CD4-positive, alpha-beta T cell treated with Interferon gamma for 1 hour (primary cell): Measurements from ENCODE around the gene TMEM91.
"Not testable (repeated sequence)": the region's sequence is repeated elsewhere in the genome, so short reads cannot be mapped to it uniquely, and the experiment has no call there.

Experiments
- DNase-seq: peaks from one replicate; pipeline ENCODE4 v3.0.0-alpha.2; 2020

TMEM91 gene

DNA sequence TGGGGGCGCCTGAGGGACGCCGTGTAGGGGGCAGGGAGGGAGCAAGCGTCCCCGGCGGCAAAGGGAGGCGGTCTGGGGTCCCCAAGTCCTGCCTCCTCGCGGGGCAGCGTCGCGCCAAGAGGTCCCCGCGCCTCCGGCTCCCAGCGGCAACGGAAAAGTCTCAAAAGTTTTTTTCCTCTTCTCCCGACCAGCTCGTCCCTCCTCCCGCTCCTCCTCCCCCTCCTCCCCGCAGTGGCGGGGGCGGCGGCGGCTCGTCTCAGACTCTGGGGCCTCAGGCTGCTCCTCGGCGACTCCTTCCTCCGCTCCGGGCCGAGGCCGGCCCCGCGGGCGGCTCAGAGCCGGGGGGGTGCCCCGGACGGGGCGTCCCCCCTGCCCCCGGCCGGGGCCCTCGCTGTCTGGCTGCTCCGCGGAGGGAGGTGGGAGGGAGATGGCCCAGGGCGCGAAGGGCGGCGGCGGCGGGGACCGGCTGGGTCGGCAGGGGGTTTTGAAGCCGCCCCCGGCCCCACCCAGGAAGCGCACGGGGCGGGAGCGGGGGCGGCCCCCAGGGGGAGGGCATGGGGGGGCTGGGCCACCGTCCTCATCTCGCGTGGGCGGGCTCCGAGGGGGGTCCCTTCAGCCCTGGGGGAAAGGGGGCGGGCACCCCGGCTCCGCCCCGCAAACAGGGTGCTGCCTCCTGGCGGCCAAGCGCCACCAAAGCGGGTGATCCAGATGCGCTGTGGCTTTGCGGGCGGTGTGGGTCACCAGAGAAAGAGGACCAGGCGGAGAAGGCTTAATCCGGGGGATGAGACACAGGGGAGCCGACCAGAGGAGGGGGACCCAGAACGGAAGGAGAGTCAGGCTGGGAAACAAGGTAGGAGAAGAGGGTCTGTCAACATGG, 22.6 kb upstream of the TMEM91 start, which contains the start of gene TGFB1:
Gene TGFB1 (minus strand): TSS at position 457 of the 877 bp plus-strand sequence. CDS start 878 bp downstream, outside the sequence.
- DNase-seq: peak; percentile 96

DNA sequence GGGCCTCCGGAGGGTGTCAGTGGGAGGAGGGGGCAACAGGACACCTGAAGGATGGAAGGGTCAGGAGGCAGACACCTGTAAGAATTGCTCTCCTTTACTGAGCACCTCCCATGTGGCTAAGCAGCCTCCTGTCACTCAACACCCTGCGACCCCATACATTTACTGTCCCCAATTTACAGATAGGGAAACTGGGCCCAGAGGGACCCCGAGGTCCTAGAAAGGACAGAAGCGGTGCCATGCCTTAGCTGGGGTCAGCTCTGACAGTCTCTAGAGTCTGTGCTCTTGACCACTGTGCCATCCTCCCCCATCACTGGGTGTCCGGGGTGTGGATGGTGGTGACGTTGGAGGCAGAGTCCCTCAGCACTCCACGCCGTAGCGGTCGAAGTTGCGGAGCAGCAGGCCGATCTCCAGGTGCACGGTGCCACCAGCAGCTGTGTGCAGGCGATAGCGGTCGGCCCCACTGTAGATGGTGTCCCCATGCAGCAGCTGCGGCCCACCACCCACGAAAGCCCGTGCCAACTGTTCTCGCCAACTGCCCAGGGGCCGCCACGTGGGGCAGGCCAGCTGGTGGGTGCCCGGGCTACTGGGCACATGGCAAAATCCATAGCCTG, 21.9 kb upstream of the TMEM91 start:
- no peak for DNase-seq

DNA sequence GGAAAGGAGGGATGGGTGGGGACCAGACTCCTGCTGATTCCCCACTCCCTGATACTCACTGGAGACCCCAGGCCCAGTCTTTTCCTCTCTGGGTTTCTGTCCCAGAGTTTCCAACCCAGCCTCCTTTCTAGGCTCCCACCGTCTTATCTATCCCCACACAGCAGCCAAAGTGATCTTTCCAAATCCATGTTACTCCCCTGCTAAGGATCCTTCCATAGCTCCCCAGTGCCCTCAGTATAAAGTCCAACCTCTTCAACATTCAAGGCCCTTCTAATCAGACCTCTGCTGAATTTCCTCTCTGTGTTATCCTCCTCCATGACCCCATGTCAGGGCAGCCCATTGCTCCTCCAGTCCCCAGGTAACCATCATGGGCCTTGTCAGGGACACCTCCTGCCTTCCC, 21.3 kb upstream of the TMEM91 start:
- DNase-seq: no peak

DNA sequence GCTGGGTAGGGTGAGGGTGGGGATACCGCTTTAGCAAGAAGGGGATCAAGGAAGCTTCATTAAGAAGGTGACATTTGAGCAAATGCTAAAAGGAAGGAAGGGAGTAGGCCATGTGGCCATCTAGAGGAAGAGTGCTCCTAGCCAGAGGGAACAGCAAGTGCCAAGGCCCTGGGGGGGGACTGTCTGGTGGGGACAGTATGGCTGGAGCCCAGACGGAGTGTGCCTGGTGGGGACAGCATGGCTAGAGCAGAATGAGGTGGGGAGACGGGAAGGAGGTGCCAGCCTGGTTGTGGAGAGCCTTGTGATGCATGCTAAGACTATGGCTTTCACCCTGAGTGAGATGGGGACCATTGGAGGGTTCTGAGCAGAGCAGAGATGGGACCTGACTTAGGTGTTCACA, 20.5 kb upstream of the TMEM91 start:
- no peak for DNase-seq

DNA sequence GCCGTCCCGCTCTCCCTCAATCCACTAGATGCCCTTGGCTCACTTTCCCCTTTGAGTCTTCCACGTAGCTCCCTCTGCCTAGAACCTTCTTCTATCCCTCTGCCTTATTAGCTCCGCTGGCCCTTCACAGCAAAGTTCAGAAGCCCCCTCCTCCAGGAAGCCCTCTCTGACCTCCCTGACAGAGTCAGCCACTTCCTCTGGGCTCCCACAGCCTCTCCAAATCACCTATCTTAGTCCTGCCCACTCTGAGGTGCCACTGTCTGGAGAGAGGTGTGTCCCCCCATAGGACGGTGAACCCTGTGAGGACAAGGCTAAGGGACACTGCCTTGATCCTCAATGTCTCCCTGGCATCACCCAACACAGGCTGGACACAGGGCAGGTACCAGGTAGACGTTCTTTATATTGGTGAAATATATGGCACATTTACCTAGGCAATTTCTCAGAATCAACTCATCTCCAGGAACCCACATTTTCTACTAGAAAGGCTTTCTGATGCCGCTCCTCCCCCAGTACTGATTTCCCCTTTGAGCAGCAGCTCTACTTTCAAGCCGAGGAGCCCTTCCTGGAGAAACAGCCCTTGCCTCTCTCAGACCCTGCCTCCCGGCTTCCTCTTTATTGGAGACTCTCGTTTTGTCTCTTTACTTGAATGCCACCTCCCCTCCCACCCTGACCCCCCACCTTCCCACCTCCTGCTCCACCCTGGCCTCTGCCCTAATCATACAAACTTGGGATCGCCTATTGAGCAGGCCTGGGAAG, 19.2 kb upstream of the TMEM91 start:
- peak; percentile 49 for DNase-seq

DNA sequence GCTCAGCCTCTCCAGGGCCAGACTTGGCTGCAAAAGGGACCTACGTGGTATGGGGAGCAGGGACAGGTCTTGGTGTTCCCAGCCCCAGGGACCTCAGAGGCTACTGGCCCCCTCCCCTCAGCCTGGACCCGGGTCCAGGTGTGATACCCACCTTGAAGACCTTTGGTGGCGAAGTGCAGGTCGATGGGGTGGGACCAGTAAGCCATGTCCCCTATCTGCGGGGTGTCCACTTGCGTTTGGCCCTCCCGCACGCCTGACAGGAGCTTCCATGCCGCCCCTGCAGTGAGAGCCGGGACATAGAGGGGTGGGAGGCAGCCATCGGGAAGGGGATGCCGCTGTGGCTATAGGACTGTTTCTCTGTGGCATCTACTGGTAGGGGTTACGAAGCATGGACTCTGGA, 18.6 kb upstream of the TMEM91 start:
- DNase-seq: no peak

DNA sequence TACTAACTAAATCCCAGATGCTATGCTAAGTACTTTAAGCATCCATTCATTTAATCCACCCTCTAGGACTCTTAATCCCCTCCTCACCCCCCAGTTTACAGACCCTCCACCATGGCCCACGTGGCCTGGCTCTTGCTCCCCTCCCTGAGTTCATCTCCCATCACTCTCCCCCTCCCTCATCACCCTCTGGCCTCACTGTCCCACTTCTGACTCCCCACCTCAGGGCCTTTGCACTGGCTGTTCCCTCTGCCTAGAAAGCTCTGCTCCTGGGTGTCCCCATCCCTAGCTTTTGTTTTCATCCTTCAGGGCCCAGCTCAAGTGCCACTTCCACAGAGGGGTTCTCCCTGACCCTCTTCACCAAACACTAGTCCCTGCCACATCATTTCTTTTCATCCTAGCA, 16.6 kb upstream of the TMEM91 start:
- no peak for DNase-seq

DNA sequence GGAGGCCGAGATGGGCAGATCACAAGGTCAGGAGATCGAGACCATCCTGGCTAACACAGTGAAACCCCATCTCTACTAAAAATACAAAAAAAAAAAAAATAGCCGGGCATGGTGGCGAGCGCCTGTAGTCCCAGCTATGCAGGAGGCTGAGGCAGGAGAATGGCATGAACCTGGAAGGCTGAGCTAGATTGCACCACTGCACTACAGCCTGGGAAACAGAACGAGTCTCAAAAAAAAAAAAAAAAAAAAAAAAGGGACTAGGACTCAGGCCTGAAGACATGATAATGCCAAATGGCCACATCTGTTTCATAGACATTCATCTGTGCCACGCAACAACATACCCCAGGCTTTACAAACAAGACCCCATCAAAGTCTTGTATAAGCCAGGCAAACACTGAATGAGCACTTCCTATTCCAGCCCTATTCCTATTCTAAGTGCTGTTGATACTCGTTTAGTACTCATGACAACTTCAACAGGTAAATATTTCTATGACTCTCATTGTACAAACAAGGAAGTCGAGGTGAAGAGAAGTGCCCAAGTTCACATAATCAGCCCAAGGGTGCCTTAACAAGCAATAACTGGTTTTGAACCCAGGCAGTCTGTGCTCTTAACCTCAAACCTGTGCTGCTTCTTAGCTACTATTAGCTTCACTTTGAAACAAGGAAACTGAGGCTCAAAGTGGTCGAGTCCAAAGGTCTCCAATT, 14.0 kb upstream of the TMEM91 start:
- no peak for DNase-seq

DNA sequence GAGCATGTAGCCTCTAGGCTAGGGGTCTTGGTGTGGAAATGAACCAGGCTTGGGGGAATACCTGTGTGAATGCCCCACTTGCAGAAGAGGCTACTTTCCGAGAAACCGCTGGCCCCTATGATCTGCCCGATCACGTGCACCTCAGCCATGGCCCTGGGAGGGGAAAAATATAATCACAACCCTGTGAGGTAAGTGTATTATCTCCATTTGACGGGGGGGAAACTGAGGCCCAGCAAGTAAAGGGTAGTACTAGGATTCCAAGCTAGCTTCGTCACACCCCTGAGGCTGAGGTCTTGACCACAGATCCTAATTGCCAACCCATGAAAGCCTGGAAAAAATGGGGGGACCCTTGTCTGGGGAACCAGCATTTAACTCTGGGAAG, 13.0 kb upstream of the TMEM91 start:
- DNase-seq: no peak

DNA sequence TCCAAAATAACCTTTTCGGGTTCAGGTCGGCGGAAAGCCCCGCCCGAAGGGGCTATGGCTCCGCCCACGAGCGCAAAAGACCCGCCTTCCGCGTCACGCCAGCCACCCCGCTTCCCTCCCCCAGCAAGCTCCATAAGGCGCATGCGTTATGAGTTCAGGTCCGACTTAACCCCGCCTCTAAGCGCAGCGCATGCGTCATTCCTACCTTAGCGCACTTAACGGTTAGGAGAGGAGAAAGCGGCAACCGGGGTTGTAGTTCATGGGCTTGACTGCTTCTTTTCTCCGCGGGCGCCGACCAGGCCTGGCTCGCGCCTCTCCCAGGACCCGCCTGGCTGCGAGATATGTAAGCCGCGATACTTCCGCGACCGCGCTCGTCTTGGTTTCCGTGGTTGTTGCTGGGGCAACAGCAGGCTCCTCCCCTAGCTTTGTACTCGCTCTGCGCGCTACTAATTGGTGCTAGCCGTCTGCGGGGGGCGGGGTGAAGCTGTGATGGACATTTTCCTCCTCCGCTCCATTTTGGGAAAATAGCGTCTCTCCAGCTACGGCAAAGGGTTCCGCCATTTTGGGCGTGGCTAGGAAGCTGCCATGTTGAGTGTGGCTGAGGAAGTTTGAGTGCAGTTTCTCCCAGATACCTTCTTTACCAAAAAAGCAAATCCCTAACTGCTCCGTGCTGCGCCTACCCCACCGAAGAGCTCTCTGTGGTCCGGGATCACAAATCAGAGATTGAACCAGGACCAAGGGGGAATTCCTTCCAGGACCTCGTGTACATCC, 12.4 kb upstream of the TMEM91 start, which contains the start of gene B9D2:
Gene B9D2 (minus strand): TSS at position 397 of the 771 bp plus-strand sequence. CDS start 630 bp downstream, outside the sequence.
- peak; percentile 99 for DNase-seq

DNA sequence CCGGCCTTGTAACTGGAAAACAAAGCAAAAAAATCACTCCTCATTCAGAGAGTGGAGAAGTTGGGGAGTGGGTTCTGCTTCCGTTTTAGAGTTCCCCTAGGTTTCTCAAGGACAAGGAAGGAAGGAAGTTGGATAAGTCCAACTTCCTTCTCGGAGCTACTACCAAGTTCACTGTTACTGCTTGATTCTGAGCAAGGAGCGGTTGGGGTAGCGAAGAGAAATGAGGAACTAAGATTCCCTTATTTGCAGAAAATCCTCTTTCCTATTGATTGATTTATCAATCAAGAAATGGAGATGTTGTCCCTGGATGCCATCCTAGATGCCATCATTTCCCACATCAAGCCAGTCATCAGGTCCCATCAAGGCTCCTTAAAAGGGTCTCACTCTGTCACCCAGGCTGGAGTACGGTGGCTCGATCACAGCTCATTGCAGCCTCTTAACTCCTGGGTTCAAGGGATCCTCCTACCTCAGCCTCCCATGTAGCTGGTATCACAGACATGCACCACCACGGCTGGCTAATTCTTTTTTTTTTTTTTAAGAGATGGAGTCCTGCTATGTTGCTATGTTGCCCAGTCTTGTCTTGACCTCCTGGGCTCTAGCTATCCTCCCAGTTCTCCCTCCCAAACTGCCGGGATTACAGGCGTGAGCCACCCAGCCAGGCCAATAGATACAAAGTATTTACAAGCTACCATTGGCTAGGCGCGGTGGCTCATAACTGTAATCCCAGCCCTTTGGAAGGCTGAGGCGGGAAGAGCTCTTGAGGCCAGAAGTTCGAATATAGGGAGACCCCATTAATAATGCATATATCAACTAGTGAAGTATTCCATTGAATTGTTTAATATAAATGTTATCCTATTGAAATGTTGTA, 11.6 kb upstream of the TMEM91 start:
- no peak for DNase-seq

DNA sequence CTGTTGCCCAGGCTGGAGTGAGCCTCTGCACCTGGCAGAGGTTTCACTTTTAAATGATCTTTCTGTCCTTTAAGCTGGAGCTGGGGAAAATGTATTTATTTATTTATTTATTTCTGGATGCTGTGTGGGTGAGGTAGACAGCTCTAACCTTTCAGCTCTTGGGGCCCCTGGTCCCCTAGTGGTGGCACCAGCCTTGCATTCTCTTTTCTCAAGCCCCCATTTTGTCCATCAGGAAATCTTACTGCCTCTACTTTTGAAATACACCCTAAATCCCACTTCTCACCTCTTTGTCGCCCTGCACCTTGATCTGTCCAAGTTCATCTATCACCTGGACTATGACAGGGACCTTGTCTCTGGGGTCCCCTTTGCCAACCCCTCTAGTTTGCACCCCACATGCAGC, 10.2 kb upstream of the TMEM91 start:
- DNase-seq: no peak

DNA sequence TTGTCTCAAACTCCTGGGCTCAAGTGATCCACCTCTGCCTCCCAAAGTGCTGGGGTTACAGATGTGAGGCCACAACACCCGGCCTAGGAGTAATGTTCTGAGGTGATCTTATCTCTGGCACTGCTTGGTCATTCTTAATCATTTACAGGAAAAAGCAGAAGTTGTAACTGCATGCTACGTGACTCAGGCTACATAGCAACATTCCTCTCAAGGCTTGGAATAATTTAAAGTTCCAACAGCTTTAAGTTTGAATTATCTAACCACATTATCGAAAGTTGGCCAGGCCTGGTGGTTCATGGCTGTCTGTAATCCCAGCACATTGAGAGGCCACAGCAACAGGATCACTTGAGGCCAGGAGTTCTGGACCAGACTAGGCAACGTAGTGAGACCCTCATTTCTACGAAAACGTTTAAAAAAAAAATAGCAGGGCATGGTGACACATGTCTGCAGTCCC, 8.5 kb upstream of the TMEM91 start:
- no peak for DNase-seq

DNA sequence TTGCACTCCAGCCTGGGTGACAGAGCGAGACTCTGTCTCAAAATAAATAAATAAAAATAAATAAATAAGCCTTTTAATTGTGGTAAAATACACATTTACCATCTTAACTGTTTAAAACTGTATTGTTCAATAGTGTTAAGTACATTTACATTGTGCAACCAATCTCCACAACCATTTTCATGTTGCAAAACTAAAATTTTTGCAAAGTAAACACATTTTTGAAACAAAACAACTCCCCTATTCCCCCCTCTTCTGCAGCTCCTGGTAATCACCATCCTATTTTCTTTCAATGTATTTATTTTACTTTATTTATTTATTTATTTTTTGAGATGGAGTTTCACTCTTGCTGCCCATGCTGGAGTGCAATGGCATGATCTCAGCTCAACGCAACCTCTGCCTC, 6.6 kb upstream of the TMEM91 start:
- no peak for DNase-seq

DNA sequence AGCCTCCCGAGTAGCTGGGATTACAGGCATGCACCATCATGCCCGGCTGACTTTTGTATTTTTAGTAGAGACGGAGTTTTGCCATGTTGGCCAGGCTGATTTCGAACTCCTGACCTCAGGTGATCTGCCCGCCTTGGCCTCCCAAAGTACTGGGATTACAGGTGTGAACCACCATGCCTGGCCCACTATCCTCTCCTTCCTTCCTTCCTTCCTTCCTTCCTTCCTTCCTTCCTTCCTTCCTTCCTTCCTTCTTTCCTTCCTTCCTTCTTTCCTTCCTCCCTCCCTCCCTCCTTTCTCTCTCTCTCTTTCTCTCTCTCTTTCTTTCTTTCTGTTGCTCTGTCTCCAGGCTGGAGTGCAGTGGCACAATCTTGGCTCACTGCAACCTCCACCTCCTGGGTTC, 5.2 kb upstream of the TMEM91 start:
- DNase-seq: not testable (repeated sequence)

DNA sequence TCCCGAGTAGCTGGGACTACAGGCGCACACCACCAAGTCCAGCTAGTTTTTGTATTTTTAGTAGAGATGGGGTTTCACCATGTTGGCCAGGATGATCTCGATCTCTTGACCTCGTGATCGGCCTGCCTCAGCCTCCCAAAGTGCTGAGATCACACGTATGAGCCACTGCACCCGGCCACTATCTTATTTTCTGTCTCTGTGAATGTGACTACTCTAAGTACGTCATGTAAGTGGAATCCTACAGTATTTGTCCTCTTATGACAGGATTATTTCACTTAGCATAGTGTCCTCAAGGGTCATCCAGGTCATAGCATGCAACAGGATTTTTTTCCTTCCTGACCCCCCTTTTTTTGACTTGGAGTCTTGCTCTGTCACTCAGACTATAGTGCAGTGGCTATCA, 4.8 kb upstream of the TMEM91 start:
- no peak for DNase-seq

DNA sequence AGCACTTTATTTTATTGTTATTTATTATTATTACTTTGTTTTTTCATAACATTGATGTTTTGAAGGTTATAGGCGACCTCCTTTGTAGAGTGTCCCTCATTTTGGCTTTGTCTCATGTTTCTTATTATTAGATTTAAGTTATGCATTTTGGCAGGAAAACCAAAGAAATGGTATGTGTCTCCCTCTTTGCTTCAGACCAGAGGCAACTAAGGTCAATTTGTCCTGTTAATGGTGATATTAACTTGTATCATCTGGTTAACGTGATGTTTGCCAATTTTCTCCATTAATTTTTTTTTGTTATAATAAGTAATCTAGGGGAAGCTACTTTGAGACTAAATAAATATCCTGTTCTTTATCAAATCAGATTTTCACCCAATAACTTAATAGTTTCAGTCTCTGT, 3.8 kb upstream of the TMEM91 start:
- no peak for DNase-seq

DNA sequence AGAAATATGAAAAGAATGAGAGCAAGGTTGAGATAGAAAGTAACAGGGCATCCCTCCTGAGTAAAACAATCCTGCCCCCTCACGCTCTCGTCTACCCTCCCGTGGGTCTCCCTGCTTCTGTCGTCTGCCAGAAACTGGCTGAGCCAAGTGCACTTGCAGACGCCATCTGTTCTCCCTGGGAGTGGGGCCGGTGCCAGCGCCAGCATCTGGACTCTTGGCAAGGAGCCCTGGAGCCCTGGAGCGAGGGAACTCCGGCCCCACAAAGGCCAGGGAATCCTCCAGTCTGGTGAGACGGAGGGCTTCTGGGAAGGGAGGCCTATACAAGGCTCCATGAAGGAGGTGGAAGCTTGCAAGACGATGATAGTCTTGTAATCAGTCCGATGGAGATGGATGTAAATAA, 2.3 kb upstream of the TMEM91 start:
- no peak for DNase-seq

DNA sequence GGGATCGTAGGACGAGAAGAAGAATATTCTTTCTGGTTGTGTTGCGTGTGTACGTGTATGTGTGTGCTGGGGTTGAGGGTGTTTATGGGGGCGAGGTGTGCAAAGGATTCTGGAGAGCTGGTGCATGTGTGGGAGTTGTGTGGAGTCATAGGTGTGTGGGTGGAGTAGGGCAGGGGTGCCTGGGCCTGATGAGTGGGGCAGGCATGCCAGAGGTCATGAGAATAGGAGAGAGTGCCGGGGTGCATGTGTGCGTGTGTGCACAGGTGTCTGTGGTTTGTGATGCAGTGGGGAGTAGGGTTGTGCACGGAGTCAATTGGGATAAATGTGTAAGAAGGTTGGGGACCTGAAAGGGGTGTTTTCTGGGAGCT, 649 bp downstream of the TMEM91 start:
- no peak for DNase-seq

DNA sequence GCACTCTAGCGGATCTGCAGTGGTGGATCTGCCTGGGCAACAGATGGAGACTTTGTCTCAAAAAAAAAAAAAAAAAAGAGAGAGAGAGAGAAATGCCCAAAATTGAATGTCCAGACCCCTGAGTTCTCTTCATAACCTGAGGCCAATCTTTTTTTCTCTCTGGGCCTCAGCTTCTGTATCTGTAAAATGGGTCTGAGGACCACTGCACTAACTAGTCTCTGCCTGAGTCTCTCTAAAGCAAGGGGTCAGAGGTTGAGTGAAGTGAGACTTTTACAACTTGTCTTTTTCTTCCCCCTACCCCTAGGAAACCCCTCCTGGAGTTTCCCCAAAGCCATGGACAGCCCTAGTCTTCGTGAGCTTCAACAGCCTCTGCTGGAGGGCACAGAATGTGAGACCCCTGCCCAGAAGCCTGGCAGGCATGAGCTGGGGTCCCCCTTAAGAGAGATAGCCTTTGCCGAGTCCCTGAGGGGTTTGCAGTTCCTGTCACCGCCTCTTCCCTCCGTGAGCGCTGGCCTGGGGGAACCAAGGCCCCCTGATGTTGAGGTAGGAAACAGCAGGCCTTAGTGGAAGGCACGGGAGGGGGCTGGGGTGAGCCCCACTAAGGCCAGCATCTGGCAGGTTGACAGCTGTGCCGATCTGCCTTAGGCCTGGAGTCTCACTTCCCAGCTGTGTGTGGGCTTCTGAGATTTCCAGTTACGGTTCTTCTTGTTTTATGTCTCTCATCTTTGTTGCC, 1.8 kb downstream of the TMEM91 start:
- DNase-seq: no peak
